GM20431 (cell line): ENCODE data around the gene EDEM3.

Source experiments
- in situ Hi-C: fragments of 300-500 bp; cut with MseI, MboI; formaldehyde crosslinking; loops from one replicate; pipeline ENCODE4 v1.15.0; 2020; ENCODE audit warnings: low sequenced_read_pairs; ENCODE audit not compliant: unreplicated experiment

EDEM3 gene

DNA sequence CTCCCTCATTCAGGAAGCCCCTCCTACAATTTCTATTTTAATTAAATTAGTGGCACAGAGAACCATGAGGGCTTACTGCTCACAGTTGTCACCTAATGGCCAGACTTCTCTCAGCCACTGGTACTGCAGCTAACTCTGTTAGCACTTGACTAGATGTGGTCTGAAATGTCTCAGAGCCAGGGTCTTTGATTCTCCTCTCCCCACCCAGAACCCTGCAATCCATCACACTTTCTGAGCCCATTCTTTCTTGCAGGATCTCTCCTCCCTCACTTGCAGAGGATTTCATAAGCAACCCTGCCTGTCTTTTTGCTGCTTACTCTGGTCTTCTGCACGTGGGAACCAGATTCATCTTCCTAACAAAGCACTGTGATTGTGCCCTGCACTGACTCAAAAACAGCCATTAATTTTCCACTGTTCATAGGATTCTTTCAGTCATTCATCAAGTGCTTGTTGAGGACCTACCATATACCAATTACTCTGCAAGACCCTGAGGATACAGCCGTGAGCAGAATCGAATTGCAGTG is 108.4 kb downstream of the EDEM3 start:
- in situ Hi-C loops = no loop called here

DNA sequence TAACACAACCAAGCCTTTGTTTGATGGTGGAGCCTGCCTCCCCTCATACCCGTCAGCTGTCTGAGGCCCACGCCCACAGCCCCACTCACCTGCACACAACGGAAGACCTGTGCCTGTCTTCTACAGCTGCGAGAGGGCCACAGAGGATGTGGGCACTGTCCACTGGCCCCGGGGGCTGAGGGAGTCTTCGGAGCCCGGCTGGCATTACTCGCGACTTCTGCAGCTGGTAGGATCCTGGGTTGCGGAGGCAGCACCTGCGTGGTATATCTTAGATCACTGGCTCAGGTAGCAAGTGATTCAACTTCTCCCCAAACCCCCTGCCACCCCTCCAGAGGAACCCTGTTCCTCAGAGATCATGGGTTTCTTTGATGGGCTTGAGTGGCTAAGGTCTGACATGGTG is 109.9 kb downstream of the EDEM3 start:
- in situ Hi-C loops = no loop called here

DNA sequence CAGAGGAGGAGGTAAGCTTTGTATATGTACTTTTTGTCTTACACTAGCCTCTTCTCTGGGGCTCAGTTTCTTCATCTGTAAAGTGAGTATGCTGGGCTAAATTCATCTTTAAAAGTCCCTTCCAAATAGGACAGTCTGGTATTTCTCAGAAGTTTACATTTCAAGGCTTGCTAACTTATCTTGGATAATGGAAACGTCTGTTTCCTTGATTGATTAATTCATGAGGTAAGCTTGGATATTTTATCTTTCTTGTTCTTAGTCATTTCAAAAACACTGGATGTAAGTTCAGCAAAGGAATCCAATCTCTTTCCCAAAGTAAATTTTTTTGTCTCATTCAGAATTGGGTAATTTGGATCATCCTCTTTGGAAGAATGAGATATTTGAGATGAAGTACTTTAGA is 111.0 kb downstream of the EDEM3 start:
- in situ Hi-C loops = no loop called here

DNA sequence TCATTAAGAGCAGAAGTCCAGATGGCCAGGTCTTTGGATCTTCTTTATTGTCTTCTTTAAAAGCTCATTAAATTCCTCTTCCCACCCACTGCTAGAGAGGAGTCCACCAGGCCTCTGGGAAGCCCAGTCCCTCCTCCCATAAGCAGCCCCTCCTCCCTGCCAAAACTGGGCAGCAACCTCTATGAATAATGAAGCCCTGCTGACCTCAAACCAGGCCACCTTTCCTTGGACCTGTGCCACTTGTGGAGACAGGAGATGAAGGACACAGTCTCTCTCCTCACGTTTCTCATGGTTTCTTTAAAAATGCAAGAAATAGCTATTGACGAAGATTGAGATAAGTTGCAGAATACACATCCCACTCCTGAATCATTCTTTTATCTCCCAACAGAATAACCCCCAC is 112.8 kb downstream of the EDEM3 start:
- in situ Hi-C loops = no loop called here

DNA sequence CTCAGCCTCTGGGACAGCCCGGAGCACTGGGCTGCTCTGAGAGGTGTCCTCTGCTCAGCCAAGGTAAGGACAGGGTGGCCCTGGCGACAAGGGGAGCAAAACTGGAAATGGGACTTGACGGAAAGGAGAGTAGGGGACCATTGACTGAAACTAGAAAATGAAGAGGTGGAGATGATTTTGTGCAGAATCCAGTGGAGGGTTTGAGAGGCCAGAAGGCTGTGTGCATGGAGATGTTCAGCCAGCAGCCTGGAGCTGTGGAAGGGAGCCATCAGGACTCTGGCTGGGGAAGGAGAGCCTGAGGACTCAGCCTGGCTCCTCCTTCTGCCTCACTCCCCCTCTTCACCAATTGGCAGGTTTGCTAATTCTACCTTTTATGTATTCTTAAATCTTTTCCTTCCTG is 114.2 kb downstream of the EDEM3 start:
- in situ Hi-C loops = no loop called here
